Measurements from ENCODE around the gene RRAGC. TPM values are rescaled to one million over a fixed set of nuclear protein-coding genes. Genes with fewer than 3 reads are reported as not detected.

Gene RRAGC
- total RNA-seq, 1 experiment from 2014 or later = 25.9 TPM

DNA sequence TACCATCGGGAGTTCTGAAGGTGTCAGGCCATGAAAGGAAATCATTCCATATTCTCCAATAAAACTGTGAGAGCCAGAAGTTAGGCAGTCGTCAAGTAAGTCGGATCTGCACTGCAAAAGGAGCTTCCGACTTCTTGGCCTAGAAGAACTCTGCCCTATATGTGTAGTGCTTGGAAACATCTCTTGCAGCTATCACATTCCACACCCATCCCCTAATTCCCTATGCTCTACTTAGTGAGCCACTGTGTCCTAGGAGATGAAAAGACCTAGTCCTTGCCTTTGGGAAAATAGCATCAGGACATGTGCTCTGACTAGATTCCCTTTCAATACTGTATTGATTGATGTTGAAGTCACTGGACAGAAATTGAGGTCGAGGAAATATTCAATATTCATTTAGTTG, 30.0 kb upstream of the RRAGC start:
- H3K4me1 Mint-ChIP-seq (ENCODE audit: low read depth, unreplicated experiment) = no peaks in the 10 kb centered on the region
- no TSS peak for BruUV-seq (replicated peaks)
- H3K27me3 Mint-ChIP-seq (ENCODE audit: unreplicated experiment) = no peaks in the 10 kb centered on the region
- no peak for TF ChIP-seq CTCF (IDR thresholded peaks at IDR 0.05; ENCODE audit: unreplicated experiment)
- CTCF ChIA-PET = no interaction called here
- intact Hi-C loops (cut with micrococcal nuclease; ENCODE audit: unreplicated experiment) = no loop called here
- DNase-seq = no peak
- H3K9me3 Mint-ChIP-seq (ENCODE audit: low read depth, unreplicated experiment) = no peaks in the 10 kb centered on the region
- H3K27ac Mint-ChIP-seq (ENCODE audit: unreplicated experiment) = no peak overlapping the region
- no peak overlapping the region for H3K4me3 Mint-ChIP-seq (ENCODE audit: low read depth, unreplicated experiment)
- no peaks in the 10 kb centered on the region for H3K36me3 Mint-ChIP-seq (ENCODE audit: insufficient read depth, unreplicated experiment)

- no peak for TF ChIP-seq CTCF (IDR thresholded peaks at IDR 0.05; ENCODE audit: unreplicated experiment)
- CTCF ChIA-PET = no interaction called here
- Mint-ChIP-seq H3K36me3 (ENCODE audit: insufficient read depth, unreplicated experiment) (no peaks in the 10 kb centered on the region), H3K9me3 (ENCODE audit: low read depth, unreplicated experiment) (no peaks in the 10 kb centered on the region), H3K4me1 (ENCODE audit: low read depth, unreplicated experiment) (no peaks in the 10 kb centered on the region), H3K27ac (ENCODE audit: unreplicated experiment) (no peak overlapping the region), H3K27me3 (ENCODE audit: unreplicated experiment) (no peaks in the 10 kb centered on the region), H3K4me3 (ENCODE audit: low read depth, unreplicated experiment) (no peak overlapping the region)
- intact Hi-C loops (cut with micrococcal nuclease; ENCODE audit: unreplicated experiment) = no loop called here
- BruUV-seq (replicated peaks) = no TSS peak
- no peak for DNase-seq
Measured at GRCh38 chr1:38888423-38889333, 29.1 kb upstream of the RRAGC start.

- intact Hi-C loops (cut with micrococcal nuclease; ENCODE audit: unreplicated experiment) = no loop called here
- no peak for TF ChIP-seq CTCF (IDR thresholded peaks at IDR 0.05; ENCODE audit: unreplicated experiment)
- no peaks in the 10 kb centered on the region for H3K9me3 Mint-ChIP-seq (ENCODE audit: low read depth, unreplicated experiment)
- H3K27me3 Mint-ChIP-seq (ENCODE audit: unreplicated experiment) = no peaks in the 10 kb centered on the region
- H3K27ac Mint-ChIP-seq (ENCODE audit: unreplicated experiment) = no peak overlapping the region
- CTCF ChIA-PET = no interaction called here
- no TSS peak for BruUV-seq (replicated peaks)
- H3K4me1 Mint-ChIP-seq (ENCODE audit: low read depth, unreplicated experiment) = no peaks in the 10 kb centered on the region
- H3K4me3 Mint-ChIP-seq (ENCODE audit: low read depth, unreplicated experiment) = no peak overlapping the region
- no peak for DNase-seq
- no peaks in the 10 kb centered on the region for H3K36me3 Mint-ChIP-seq (ENCODE audit: insufficient read depth, unreplicated experiment)
Measured at GRCh38 chr1:38885092-38885491, 25.5 kb upstream of the RRAGC start.

- Mint-ChIP-seq H3K4me3 (ENCODE audit: low read depth, unreplicated experiment) (no peak within 1 kb of the TSS), H3K9me3 (ENCODE audit: low read depth, unreplicated experiment) (no peaks in the 10 kb centered on the region), H3K4me1 (ENCODE audit: low read depth, unreplicated experiment) (no peaks in the 10 kb centered on the region), H3K36me3 (ENCODE audit: insufficient read depth, unreplicated experiment) (no peaks in the 10 kb centered on the region), H3K27ac (ENCODE audit: unreplicated experiment) (no peak within 1 kb of the TSS), H3K27me3 (ENCODE audit: unreplicated experiment) (no peaks in the 10 kb centered on the region)
- TF ChIP-seq CTCF (IDR thresholded peaks at IDR 0.05; ENCODE audit: unreplicated experiment) = no peak
- DNase-seq = no peak
- intact Hi-C loops (cut with micrococcal nuclease; ENCODE audit: unreplicated experiment) = no loop called here
- CTCF ChIA-PET = interaction anchor here (0.6 to 1.0 kb wide), 2 partner anchors 142 to 176 kb away, joined by 3 read pairs; no protein-coding TSS in a partner anchor
- no TSS peak for BruUV-seq (replicated peaks)
Measured at GRCh38 chr1:38881487-38881886, 21.9 kb upstream of the RRAGC start, which contains the start of gene GJA9. GJA9 (minus strand) TSS chr1:38881587; CDS start chr1:38876098, 5,489 bp downstream.

Measured in Calu3 (cell line).